Mesodermal cell (in vitro differentiated cells): ENCODE results near the gene CD99L2.

ENCODE experiments used
- H3K27ac ChIP-seq: 2 replicates; pipeline ENCODE4 v1.7.0; 2013; ENCODE audit warnings: mild to moderate bottlenecking, low read depth, low read length, moderate library complexity; ENCODE audit not compliant: severe bottlenecking
- H3K36me3 ChIP-seq: 2 replicates; pipeline ENCODE4 v1.7.1; 2013; ENCODE audit warnings: mild to moderate bottlenecking, low read length, moderate library complexity; ENCODE audit not compliant: control insufficient read depth, insufficient read depth
- H3K4me1 ChIP-seq: one replicate; pipeline ENCODE4 v1.7.1; 2013; ENCODE audit warnings: mild to moderate bottlenecking, low read length; ENCODE audit not compliant: insufficient read depth, control insufficient read depth, poor library complexity, severe bottlenecking
- H3K4me3 ChIP-seq: 2 replicates; pipeline ENCODE4 v1.7.0; 2013; ENCODE audit warnings: low read length, control low read depth, mild to moderate bottlenecking; ENCODE audit not compliant: insufficient read depth, poor library complexity, severe bottlenecking; ENCODE audit errors: extremely low read depth
- H3K9me3 ChIP-seq: 2 replicates; pipeline ENCODE4 v1.7.1; 2013; ENCODE audit warnings: mild to moderate bottlenecking, low read length, moderate library complexity; ENCODE audit not compliant: control insufficient read depth
- WGBS, 2 experiments: methylation state at CpG; one replicate each; pipeline ENCODE4 v1.1.5; 2013; ENCODE audit warnings: missing lambda C conversion rate in 2 of 2; ENCODE audit not compliant: insufficient coverage in 2 of 2; 5-methylcytosine and 5-hydroxymethylcytosine counted together

CD99L2 gene

GRCh38 chrX:150926791-150927190 is 28.3 kb upstream of the CD99L2 start:
- no peaks in the 10 kb centered on the region for H3K9me3 ChIP-seq
- H3K4me3 ChIP-seq: no peak overlapping the region
- no peaks in the 10 kb centered on the region for H3K36me3 ChIP-seq
- no CpG with 5 or more reads among the region's 2 CpGs for WGBS, 2 experiments
- H3K4me1 ChIP-seq: no peaks in the 10 kb centered on the region
- H3K27ac ChIP-seq: no peak overlapping the region

- 91% methylated on average over 1 of the region's 2 CpGs; no CpG with 5 or more reads in 1 of the 2 experiments for WGBS, 2 experiments
- H3K9me3 ChIP-seq: no peaks in the 10 kb centered on the region
- no peaks in the 10 kb centered on the region for H3K36me3 ChIP-seq
- no peak overlapping the region for H3K27ac ChIP-seq
- H3K4me3 ChIP-seq: no peak overlapping the region
- no peaks in the 10 kb centered on the region for H3K4me1 ChIP-seq
These were observed 27.8 kb upstream of the CD99L2 start for GRCh38 chrX:150926304-150926703.

- H3K27ac ChIP-seq: no peak overlapping the region
- no peaks in the 10 kb centered on the region for H3K4me1 ChIP-seq
- H3K36me3 ChIP-seq: no peaks in the 10 kb centered on the region
- no peaks in the 10 kb centered on the region for H3K9me3 ChIP-seq
- H3K4me3 ChIP-seq: no peak overlapping the region
These were observed 20.9 kb upstream of the CD99L2 start for GRCh38 chrX:150919401-150919800.

- no peak overlapping the region for H3K27ac ChIP-seq
- H3K36me3 ChIP-seq: no peaks in the 10 kb centered on the region
- H3K4me3 ChIP-seq: no peak overlapping the region
- no peaks in the 10 kb centered on the region for H3K9me3 ChIP-seq
- no peaks in the 10 kb centered on the region for H3K4me1 ChIP-seq
- 87 to 91% methylated on average over 3 to 5 of the region's 9 CpGs for WGBS, 2 experiments
These were observed 15.0 kb upstream of the CD99L2 start for GRCh38 chrX:150913511-150913910.

- Histone ChIP-seq H3K4me3 (no peak overlapping the region), H3K27ac (no peak overlapping the region), H3K9me3 (no peaks in the 10 kb centered on the region), H3K4me1 (peaks cover 4% of the 10 kb centered on the region), H3K36me3 (no peaks in the 10 kb centered on the region)
- 50% methylated on average over 2 of the region's 7 CpGs; no CpG with 5 or more reads in 1 of the 2 experiments for WGBS, 2 experiments
These were observed 9.0 kb upstream of the CD99L2 start for GRCh38 chrX:150907474-150907873.

GRCh38 chrX:150906694-150907093 is 8.2 kb upstream of the CD99L2 start:
- WGBS, 2 experiments: 100% methylated on average over 2 of the region's 6 CpGs
- Histone ChIP-seq H3K27ac (no peak overlapping the region), H3K4me3 (no peak overlapping the region), H3K9me3 (no peaks in the 10 kb centered on the region), H3K36me3 (no peaks in the 10 kb centered on the region), H3K4me1 (peaks cover 6% of the 10 kb centered on the region)

- 60 to 90% methylated on average over 1 to 2 of the region's 3 CpGs for WGBS, 2 experiments
- Histone ChIP-seq H3K4me3 (no peak overlapping the region), H3K36me3 (no peaks in the 10 kb centered on the region)
These were observed 6.8 kb upstream of the CD99L2 start for GRCh38 chrX:150905293-150905692.

GRCh38 chrX:150903110-150903508 is 4.6 kb upstream of the CD99L2 start:
- Histone ChIP-seq H3K9me3 (no peaks in the 10 kb centered on the region), H3K27ac (no peak overlapping the region), H3K4me3 (no peak overlapping the region), H3K36me3 (no peaks in the 10 kb centered on the region), H3K4me1 (peaks cover 6% of the 10 kb centered on the region)
- 0 to 34% methylated on average over 1 to 4 of the region's 6 CpGs for WGBS, 2 experiments

More at GRCh38 chrX:150905293-150905692, 6.8 kb upstream of the CD99L2 start:
- peaks cover 6% of the 10 kb centered on the region for H3K4me1 ChIP-seq
- no peak overlapping the region for H3K27ac ChIP-seq
- no peaks in the 10 kb centered on the region for H3K9me3 ChIP-seq

- Histone ChIP-seq H3K36me3 (no peaks in the 10 kb centered on the region), H3K9me3 (no peaks in the 10 kb centered on the region), H3K4me3 (no peak overlapping the region), H3K27ac (no peak overlapping the region), H3K4me1 (peaks cover 6% of the 10 kb centered on the region)
- 0% methylated on average over 2 of the region's 7 CpGs; no CpG with 5 or more reads in 1 of the 2 experiments for WGBS, 2 experiments
These were observed 4.1 kb upstream of the CD99L2 start for GRCh38 chrX:150902434-150903109.

GRCh38 chrX:150899191-150899757 is 806 bp upstream of the CD99L2 start:
- no peaks in the 10 kb centered on the region for H3K36me3 ChIP-seq
- WGBS, 2 experiments: 1% methylated on average over 18 to 21 of the region's 42 CpGs
- H3K9me3 ChIP-seq: no peaks in the 10 kb centered on the region
- peaks cover 6% of the 10 kb centered on the region for H3K4me1 ChIP-seq
- H3K27ac ChIP-seq: peak overlapping the region; percentile 10
- H3K4me3 ChIP-seq: peak overlapping the region; percentile 56
